GM12865 (cell line): ENCODE results near the gene ADGRB2.

Source experiments
- DNase-seq: peaks from one replicate; pipeline ENCODE4 v3.0.0; 2010; ENCODE audit warnings: low read depth
- H3K4me3 ChIP-seq: 2 replicates; pipeline ENCODE4 v1.5.1; 2011; ENCODE audit warnings: mild to moderate bottlenecking, low read depth, low read length, control low read depth
- CTCF ChIP-seq: IDR thresholded peaks from 2 replicates; pipeline ENCODE4 v1.5.1; 2011; ENCODE audit warnings: low read length, control low read depth, low read depth, inconsistent platforms; ENCODE audit not compliant: insufficient read depth; ENCODE audit errors: missing control alignments

Gene ADGRB2

GRCh38 chr1:31791131-31791858 is 27.2 kb upstream of the ADGRB2 start:
- no peak for TF ChIP-seq CTCF
- DNase-seq = no peak
- no peak overlapping the region for H3K4me3 ChIP-seq

- no peak for TF ChIP-seq CTCF
- H3K4me3 ChIP-seq = no peak overlapping the region
- no peak for DNase-seq
Measured at GRCh38 chr1:31790641-31791091, 26.5 kb upstream of the ADGRB2 start.

- no peak for TF ChIP-seq CTCF
- H3K4me3 ChIP-seq = no peak overlapping the region
- DNase-seq = no peak
Measured at GRCh38 chr1:31790140-31790539, 26.0 kb upstream of the ADGRB2 start.

GRCh38 chr1:31789259-31790065 is 25.3 kb upstream of the ADGRB2 start:
- peak; percentile 92 for DNase-seq
- peak; percentile 93 for TF ChIP-seq CTCF
- peak overlapping the region; percentile 58 for H3K4me3 ChIP-seq

GRCh38 chr1:31788825-31789256 is 24.7 kb upstream of the ADGRB2 start:
- TF ChIP-seq CTCF = no peak
- peak overlapping the region; percentile 58 for H3K4me3 ChIP-seq
- no peak for DNase-seq

- no peak for TF ChIP-seq CTCF
- peak overlapping the region; percentile 58 for H3K4me3 ChIP-seq
Measured at GRCh38 chr1:31788138-31788824, 24.1 kb upstream of the ADGRB2 start.

More at GRCh38 chr1:31788138-31788824, 24.1 kb upstream of the ADGRB2 start:
- DNase-seq = peak; percentile 95
